Prostate gland (tissue), 2 donors: ENCODE data around the gene KITLG.

Experiments
- CTCF ChIP-seq, 4 experiments: fragments of 200-600 bp in 2 of 4; fragments of 450-650 bp in 2 of 4; sonication (generic) in 2 of 4; IDR thresholded peaks; 1 replicate in 3 of 4; 2 replicates in 1 of 4; pipeline ENCODE4 v1.5.1; 2016 to 2019; ENCODE audit warnings: antibody characterized with exemption in 4 of 4, mild to moderate bottlenecking in 2 of 4, moderate library complexity in 2 of 4
- POLR2A ChIP-seq: fragments of 450-650 bp; IDR thresholded peaks from one replicate; pipeline ENCODE4 v1.6.1; 2016; ENCODE audit warnings: antibody characterized with exemption, mild to moderate bottlenecking
- POLR2AphosphoS5 ChIP-seq: sonication (generic); formaldehyde crosslinking; IDR thresholded peaks from one replicate; pipeline ENCODE4 v1.6.1; 2017; ENCODE audit warnings: antibody characterized with exemption

- no peak for TF ChIP-seq POLR2AphosphoS5
- no peak for TF ChIP-seq CTCF (IDR thresholded peaks at IDR 0.05)
- TF ChIP-seq POLR2A, result no peak
Observed at GRCh38 chr12:88597365-88597764, 17.1 kb upstream of the KITLG start.
